HG03280 (cell line): Measurements from ENCODE around the gene GDF10.
A peak's percentile ranks its signal among the peaks of the same experiment; 100 is the strongest.

ENCODE experiments used
- ATAC-seq: cut with Tn5 transposase; IDR thresholded peaks from one replicate; pipeline ENCODE4 v1.9.1; 2021; ENCODE audit warnings: mild to moderate bottlenecking, moderate library complexity; ENCODE audit not compliant: unreplicated experiment

Gene GDF10

GRCh38 chr10:47299611-47300428 is at the start of gene GDF10:
Gene GDF10, plus strand, starts transcription at chr10:47300197. Its CDS starts 455 bp downstream, at chr10:47300652.
- ATAC-seq, result no peak

- no peak for ATAC-seq
Observed at GRCh38 chr10:47252093-47252780, 47.8 kb upstream of the GDF10 start.

DNA sequence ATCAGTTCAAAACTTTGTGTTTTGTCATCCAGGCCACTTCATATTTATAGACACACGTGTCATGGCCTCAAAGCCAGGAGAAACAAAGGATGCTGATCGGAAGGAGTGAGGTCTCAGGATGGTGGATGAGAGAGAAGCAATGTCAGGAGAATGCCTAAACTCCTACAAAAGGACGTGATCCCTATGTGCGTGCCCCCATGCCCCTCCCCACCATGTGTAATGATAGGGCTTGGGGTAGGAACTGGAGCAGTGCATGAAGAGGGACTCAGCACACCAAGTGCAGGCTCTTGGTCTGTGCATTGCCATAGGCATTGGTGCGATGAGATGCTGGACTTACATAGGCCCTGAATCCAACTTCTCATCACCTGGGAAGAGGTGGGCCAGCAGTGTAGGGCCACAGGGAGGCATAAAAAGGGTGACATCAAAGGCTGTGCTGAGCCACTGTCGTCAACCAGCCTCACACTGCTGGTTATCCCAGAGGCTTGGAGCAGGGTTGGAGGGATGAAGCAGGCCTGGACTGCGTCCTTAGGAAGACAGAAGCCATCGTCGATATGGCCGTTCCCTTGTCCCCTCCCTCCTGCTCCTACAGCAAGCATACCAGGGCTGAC is 46.9 kb upstream of the GDF10 start:
- no peak for ATAC-seq

DNA sequence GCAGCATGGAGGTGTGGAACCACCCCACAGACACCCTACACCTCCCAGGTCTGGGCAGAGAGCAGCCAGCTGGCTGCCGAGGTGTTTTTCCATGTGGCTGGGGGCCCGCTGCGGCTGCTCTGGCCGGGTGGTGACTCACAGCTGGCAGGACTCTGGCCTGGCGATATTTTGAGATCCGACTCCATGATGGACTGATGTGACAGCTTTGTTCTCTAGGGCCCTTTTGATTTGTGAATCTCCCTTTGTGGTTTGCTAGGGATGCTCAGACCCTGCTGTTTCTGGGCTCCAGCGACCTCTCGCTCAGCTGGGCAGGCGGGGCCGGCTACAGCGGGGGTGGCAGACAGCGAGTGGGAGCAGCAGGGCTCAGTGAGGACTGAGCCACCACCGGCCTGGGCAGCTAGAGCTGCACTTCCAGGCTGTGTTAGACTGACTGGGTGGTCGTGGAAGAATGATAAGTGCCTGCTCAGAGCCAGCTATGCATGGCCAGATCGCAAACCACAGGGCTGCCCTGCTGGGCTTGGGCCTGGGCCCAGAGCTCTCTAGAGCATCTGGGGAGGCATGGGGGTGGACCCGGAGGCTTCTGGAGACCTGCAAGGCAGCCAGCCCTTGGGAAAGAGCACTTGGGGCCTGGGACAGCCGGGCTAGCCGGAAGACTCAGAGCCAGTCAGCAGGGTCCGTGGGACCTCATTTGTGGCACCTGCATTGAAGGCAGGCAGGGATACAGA is 46.2 kb upstream of the GDF10 start:
- no peak for ATAC-seq

GRCh38 chr10:47254611-47255010 is 45.4 kb upstream of the GDF10 start:
- ATAC-seq, result no peak

GRCh38 chr10:47255033-47255813 is 44.8 kb upstream of the GDF10 start:
- no peak for ATAC-seq

DNA sequence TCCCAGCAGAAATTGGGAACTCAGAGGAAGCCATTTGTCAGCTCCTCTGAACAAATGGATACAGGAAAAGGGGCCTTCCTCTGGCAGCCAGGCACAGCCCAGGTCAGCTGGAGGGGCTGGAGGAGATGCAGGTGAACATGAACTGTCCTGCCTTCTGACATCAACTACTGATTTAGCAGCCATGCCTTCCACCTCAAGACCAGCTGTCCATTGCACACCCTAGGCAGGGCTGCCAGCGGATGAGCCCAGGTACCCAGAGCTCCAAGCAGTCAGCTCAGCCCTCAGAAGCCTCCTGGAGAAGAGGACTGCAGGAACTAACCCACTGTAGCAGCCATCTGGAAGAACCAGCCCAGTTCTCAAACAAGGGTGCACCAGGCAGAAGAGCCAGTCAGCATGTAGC is 44.1 kb upstream of the GDF10 start:
- no peak for ATAC-seq

DNA sequence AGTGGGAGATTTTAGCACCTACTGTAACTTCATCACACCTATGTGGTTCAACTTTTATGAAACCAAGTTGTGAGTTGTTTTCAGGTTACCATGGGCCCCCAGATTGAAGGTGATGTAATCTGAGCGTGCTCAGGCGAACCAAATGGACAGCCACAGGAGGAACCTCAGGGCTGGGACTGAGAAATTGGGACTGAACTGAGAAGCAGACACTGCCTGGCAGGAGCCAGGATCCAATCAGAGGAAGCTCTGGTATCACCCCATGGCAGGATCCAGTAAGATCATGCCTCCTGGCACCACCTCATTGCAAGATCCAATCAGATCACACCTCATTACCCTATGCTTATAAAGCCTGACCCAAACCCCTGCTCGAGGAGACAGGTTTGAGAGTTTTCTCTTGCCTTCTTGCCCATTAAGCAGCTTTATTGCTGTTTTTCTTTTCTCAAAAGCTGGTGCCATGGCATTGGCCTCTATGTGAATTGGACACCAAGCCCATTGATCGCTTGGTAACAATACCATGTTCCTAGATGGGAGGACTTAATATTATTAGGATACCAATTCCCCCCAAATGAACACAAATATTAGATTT is 43.2 kb upstream of the GDF10 start:
- ATAC-seq, result no peak

DNA sequence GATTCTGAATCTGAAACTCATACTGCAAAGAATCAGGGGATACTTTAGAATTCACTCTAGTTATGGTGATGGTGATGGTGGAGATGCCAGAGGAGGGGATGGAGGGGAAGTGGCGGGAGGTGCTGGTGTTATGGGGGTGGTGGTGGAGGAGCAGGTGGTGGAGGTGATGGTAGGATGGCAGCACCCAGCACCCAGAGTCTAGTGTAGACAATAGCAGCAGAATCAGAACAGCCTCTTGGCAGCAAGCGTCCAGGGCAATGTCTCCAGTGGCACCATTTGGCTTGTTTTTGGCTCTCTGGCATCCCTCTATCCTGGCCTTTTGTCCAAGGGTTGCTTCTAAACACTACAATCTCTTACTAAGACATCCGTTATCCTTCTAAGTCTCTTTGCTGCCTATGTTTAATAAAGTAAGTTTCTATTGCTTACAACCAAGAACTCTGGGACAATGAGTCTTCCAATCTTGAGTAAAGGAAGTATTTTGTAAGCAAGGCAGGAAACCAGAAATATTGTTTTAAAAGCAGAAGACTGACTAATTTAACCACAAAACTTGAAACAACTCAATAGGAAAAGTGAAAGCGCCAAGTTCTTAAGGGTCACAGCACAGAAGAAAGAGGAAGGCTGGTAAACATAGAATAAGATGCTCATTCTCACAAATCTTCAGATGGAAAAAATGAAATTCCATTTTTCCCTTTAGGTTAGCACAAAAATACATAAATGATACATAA is 42.4 kb upstream of the GDF10 start:
- no peak for ATAC-seq

GRCh38 chr10:47258921-47259320 is 41.1 kb upstream of the GDF10 start:
- no peak for ATAC-seq

- no peak for ATAC-seq
Observed at GRCh38 chr10:47259466-47259865, 40.5 kb upstream of the GDF10 start.

GRCh38 chr10:47260505-47261111 is 39.4 kb upstream of the GDF10 start:
- ATAC-seq, result peak; percentile 22

DNA sequence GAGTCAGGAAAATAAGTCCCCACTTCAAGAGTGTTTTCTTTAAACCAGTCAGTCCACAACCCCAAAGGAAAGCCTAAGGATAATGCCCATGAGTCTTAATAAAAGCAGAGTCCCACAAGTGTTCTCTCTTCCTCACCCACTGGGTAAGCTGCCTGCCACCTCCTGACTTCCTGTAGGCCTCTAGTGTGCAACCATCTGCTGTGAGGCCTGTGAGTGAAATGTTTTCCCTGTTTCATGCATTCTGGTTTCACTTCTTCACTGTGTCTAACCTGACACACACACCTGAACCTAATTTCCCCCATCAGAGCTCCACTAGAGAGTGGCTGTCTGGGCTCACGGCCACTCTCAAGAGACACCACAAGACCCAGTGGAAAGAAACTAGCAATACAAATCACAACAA is 38.9 kb upstream of the GDF10 start:
- ATAC-seq, result peak; percentile 93

DNA sequence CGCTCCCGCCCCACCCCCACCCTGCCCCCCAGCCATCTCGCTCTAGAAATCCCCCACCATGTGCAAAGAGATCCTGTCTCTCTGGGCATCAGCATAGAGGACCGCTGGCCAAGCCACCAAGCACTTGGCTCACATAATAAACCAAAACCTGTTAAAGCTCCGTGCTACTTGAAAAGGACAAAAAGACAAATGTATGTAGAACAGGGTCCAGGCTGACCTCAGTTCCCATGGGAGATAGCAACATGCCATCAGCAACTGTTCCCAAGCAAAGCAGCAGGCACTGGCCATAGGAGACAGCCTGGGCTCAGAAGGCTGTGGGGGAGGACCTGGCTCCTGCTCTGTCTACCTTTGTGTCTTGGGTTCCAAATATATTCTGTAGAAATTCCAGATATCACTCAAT is 38.4 kb upstream of the GDF10 start:
- ATAC-seq, result no peak

DNA sequence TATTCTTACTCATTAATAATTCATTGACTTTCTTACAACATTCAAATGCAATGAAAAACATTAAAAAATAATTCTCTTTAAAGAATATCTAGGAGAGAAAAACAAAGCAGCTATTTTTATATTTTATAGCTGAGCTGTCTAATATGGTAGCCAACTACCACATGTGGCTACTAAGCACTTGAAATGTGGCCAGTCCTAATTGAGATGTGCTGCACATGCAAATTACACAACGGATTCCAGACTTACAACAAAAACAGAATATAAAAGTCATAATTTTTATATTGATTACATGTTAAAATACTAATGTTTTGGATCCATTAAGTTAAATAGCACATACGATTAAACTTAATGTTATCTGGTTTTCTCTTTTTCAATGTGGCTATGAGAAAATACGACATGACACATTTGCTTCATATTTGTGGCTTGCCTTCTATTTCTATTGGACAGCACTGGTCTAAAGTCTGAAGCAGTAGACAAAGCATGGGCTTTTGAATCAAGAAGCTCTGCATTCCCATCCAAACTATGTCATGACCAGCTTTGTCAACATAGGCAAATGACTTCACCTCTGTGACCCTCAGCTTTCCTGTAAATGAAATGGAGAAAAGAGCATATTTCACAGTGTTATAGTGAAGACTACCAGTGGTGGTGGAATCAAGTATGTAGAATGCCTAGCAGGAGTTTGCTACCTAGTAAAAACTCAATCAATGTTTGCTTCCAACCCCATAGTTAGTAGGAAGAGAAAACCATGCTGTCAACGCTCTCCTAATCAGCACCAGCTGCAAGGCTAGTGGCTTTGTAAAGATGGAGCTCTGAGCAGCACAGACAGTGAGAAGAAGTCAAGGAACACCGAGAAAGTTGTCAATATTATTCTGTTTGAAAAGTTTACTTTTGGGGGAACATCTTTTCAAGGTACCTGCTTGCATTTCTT is 37.1 kb upstream of the GDF10 start:
- no peak for ATAC-seq

- no peak for ATAC-seq
Observed at GRCh38 chr10:47264797-47265281, 35.2 kb upstream of the GDF10 start.

DNA sequence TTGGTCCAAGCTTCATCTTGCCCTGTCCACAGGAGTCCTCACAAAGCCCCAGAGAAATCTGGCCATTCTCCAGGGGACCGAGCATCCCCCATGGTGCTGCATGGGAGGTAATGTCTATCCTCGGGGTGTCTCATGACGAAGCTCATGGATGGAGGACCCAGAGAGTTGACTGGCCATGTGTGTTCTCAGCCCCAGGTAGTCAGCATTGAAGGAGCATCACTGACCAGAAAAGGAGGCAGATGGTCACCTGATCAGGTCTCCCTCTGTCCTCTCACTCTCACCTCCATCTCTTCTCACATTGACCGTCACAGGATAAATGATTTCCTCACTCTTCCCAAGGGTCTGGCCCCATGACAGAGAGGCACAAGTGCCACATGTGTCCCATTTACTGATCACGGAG is 33.4 kb upstream of the GDF10 start:
- no peak for ATAC-seq

- ATAC-seq, result no peak
Observed at GRCh38 chr10:47268696-47269095, 31.3 kb upstream of the GDF10 start.
